Putamen (tissue), 1 donor: Measurements from ENCODE around the gene PSD4.

Source experiments
- DNase-seq: peaks from one replicate; pipeline ENCODE4 v3.0.0-alpha.2; 2016; ENCODE audit warnings: low spot score

Gene PSD4

GRCh38 chr2:113167962-113168340 lies 5.8 kb upstream of the PSD4 start:
- DNase-seq = no peak

DNA sequence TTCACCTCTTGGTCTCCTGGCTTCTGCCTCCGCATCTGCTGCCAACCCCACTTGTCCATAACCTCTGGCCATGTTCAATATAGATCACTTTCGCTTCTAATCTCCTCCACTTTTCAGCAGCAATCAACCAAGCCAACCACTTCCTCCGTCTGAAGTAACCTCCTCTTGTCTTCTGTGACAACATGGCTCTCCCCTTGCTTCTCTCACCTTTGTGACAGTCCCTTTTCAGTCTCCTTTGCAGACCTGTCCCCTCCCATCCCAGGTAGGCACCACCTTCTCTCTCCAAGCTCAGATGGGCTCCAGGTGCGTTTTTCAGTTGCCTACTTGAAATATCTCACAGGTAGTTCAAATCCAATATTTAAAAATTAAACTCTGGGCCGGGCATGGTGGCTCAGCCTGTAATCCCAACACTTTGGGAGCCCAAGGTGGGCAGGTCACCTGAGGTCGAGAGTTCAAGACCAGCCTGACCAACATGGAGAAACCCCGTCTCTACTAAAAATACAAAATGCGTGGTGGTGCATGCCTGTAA lies 4.7 kb upstream of the PSD4 start:
- DNase-seq = no peak

GRCh38 chr2:113169586-113169985 lies 4.2 kb upstream of the PSD4 start:
- DNase-seq = no peak

DNA sequence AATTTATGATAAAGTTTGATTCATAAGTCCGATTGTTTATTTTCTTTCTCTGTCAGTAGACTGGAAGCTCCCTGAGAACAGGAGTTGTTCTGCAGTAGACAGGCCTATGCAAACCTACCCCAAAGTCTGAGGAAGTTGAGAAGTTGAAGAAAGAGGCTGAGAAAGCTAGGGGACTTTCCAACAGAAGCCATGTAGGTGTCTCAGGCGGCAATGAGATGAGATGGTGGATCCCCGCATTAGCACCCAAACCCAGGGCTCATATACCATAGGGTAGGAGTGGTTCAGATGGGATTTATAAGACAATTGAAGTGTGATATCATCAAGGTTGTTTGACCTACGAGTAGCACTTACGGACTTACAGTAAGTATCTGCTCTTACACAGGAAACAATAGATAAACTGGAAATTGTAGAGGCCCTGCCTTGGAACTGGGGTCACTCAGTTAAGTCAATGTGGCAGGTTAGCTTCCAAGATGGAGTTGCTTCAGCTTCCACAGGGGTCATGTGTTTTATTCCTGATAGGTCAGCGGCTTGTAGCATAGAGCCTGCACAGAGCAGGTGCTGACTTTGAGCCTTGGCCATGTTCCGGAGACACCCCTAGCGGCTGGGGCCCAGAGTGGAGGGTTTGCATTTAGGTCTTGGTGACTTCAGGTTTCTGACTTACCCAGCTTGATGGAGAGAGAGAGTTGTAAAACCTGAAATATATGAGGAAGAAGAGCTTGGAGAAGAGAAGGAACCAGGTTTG lies 2.3 kb upstream of the PSD4 start:
- DNase-seq = no peak

DNA sequence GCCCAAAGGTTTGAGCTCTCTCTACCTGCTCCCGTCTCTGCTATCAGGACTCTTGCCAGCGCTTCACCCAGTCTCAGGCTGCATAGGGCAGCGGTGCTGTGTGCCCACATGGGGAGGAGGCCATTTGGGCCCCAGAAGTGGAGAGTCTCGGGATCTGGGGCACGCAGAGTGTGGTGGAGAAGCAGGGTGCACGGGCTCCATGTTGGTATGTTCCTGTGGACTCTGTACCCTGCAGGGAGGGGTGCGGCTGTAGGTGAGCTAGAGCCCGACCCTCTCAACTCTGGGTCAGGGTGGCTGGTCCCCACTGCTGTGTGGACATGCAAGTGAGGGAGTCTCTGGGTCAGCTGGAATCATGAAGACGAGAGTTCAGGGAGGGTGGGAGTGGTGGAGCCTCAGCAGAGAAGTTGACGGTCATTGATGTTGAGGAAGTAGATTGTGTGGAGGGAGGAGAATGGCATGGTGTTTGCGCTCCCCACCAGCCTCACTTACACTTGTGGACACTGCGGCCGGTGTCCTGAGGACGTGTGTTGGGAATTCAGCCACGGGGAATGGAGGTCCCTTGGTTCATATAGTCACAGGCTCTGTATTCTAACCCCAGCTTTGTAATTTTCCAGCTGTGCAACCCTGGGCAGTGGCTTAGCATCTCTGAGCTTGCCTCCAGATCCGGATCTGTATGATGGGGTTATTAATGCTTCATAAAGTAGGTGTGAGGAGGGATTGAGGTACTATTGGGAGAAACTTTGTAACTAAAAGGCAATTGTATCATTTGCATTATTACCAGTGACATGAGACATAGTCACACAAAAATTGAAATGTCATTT lies 840 bp upstream of the PSD4 start:
- no peak for DNase-seq

GRCh38 chr2:113174376-113174750 lies 592 bp downstream of the PSD4 start:
- DNase-seq = no peak

DNA sequence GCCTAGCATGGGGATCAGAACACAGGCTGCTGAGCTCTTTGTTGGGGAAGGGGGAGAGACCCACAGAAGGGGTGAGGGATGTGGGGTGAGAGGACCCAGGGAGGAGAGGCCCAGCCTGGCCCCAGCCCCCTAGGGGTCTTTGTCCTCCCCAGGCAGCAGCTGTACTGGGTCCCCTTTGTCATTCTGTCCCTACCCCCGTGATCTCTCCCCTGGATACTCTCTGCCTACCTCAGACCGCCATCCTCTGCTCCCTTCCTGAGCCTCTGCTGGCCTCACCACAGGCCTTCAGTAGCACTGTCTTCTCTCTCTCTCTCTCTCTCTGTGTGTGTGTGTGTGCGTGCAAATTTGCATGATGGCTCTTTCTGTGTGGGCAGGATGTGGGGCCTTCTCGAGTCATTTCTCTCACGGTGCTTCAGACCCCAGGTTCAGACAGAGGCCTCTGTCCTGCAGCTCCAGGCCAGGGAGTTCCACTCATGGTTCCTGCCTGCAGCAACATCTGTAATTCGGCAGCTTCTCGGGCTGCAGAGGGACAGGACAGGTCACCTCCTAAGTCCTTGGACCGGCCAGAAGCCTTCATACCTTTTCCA lies 1.4 kb downstream of the PSD4 start:
- no peak for DNase-seq

GRCh38 chr2:113175736-113176695 lies 2.2 kb downstream of the PSD4 start:
- no peak for DNase-seq

- DNase-seq = no peak
Observed at GRCh38 chr2:113176696-113177355, 3.1 kb downstream of the PSD4 start.

DNA sequence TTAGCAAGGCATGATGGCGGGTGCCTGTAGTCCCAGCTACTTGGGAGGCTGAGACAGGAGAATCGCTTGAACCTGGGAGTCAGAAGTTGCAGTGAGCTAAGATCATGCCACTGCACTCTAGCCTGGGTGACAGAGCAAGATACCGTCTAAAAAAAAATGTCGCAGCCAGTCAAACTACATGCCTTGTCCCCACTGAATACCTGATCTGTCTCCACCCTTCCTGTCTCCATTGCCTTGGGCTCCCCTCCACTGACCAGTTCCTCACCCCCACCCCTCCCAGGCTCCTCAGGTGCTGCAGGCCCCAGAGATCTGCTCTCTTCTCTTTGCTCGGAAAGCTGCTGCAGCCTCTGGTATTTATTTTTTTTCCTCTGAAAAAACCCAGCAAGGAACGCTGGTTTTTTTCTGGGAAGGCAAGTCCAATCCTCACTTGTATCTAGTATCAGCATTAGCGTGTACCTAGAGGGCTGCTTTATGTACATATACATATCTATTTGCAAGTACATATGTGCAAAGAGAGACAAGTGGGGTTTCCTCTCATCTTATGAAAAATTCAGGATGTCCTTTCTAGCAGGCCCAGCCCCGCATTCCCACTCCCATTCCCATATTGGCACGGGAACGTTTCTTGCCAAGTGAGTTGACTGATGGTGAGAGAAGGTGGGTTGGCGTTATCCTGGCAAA lies 4.4 kb downstream of the PSD4 start:
- no peak for DNase-seq

DNA sequence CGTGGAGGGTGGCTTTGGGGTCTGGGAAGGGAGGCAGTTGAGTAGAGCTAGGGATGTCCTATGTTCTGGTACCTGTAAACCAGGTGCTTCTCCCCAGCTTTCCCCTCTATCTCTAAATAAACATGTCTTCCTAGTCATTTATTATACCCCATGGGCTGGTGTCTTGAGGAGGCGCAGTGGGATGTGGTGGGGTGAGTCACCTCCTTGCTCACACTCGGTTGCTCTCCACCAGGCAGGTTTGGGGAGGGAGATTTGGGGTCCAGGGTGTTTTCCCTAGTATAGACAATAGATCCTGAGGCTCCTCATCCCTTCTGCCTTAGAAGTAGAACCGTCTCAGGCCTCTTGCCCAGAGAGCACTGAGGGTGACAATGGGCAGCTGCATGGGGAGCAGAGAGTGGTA lies 5.1 kb downstream of the PSD4 start:
- DNase-seq = no peak

GRCh38 chr2:113179446-113180045 lies 5.8 kb downstream of the PSD4 start:
- DNase-seq = no peak

DNA sequence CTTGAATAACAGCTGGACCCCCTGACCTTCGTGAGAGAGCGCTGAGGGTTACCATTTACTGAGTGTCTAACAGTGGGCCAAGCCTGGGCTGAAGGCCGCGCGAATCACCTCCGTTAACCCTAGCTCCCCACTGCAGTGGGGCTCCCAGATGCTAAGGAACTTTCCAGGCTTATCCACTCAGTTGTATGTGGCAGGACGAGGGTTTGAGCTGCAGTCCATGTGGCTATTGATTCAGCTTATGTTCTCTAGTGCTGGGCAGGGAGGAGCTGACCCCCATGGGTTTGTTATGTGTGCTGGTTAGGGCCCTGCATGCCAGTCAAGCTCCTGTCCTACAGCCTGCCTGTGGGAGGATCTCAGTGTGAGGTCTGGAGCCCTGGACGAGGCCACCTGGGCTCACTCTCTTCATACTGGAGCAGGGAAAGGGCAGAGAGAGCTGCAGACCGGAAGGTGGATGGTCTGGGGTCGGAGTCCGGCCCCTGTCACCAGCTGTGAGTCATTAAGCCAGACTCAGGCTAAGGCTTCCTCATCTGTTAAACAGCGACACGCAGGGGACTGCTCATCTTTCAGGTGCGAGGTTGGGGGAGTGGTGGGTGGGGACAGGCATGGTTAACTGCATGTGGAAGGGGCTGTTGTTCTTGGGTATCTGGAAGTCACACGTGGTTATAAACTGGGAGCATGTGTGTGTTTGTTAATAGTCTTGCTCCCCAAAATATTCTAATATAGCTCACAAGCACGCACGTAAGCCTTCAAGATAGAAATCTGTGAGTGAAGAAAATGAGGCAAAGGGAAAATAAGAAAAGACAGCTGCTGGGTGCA lies 6.6 kb downstream of the PSD4 start:
- DNase-seq = no peak

GRCh38 chr2:113181258-113182051 lies 7.7 kb downstream of the PSD4 start:
- DNase-seq = no peak

GRCh38 chr2:113182471-113183260 lies 8.9 kb downstream of the PSD4 start:
- no peak for DNase-seq

DNA sequence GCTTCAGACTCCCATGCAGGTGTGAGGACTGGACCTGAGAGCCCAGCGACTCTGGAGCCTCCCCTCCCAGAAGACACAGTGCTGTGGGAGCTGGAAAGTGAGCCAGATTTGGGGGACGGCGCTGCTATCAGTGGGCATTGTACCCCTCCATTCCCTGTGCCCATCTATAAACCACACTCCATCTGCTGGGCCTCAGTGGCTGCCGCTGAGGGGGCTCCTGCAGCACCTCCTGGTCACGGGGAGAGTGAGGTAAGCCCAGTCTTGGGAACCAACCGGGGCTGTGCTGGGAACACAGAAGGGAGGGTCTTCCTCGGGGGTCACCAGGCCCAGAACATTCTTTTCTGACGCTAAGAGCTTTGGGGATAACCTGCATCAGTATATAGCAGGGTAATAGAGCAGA lies 9.5 kb downstream of the PSD4 start:
- DNase-seq = no peak

- no peak for DNase-seq
Observed at GRCh38 chr2:113183703-113184102, 9.9 kb downstream of the PSD4 start.
